ENCODE measurements around the gene INPPL1. TPM values are rescaled to one million over a fixed set of nuclear protein-coding genes. Genes with fewer than 3 reads are reported as not detected.

Gene INPPL1
- polyA plus RNA-seq, 1 experiment, result 164 TPM

DNA sequence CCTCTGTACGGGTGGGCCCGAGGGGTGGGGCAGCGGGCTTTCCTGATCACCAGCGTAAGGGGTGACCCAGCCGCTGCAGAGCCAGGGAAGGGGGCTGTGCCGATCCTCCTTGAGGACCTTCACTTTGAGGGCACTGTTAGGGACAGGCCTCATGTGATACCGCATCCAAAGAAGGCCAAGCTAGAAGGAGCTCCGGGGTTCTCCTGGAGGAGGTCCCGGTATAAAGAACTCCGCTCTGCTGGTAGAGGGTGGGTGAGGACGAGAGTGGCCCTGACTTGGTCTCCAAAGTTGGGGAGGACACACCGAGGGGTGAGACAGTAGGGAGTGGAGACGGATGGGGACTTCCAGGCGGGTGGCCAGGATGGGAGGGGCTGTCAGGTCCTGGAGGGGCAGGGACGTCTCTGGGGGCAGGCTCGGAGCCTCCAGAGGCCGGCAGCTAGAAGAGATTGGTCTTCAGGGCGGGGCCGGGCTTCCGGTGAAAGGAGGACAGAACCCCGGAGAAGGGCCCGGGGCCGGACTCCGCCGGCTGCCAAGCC, 14.8 kb downstream of the INPPL1 start:
- TF ChIP-seq CTCF (IDR thresholded peaks at IDR 0.05; ENCODE audit: insufficient read depth, low read depth, low read length), result no peak
- CTCF ChIA-PET, result interaction anchor here (1.0 to 4.6 kb wide), 3 partner anchors 9 to 31 kb away, joined by 3 to 57 read pairs (median 3); partner anchors contain the start of gene INPPL1

GRCh38 chr11:72239849-72240460, 15.4 kb downstream of the INPPL1 start:
- no peak for DNase-seq (ENCODE audit: low read depth)
- no peak for TF ChIP-seq CTCF (IDR thresholded peaks at IDR 0.05; ENCODE audit: insufficient read depth, low read depth, low read length)
- CTCF ChIA-PET, result interaction anchor here (1.0 to 4.6 kb wide), 4 partner anchors 9 to 191 kb away, joined by 3 to 57 read pairs (median 5); partner anchors contain the start of gene INPPL1
- Histone ChIP-seq H3K36me3 (ENCODE audit: control insufficient read depth, insufficient read depth, low read length) (peaks cover 15% of the 10 kb centered on the region), H3K27me3 (ENCODE audit: control insufficient read depth, insufficient read depth, low read length) (peaks cover 25% of the 10 kb centered on the region), H3K4me3 (ENCODE audit: low read depth, low read length) (peak overlapping the region; percentile 25)
- POLR2A ChIA-PET, result no interaction called here

More for the DNA sequence above, 14.8 kb downstream of the INPPL1 start:
- H3K4me3 ChIP-seq (ENCODE audit: low read depth, low read length), result peak overlapping the region; percentile 25
- POLR2A ChIA-PET, result no interaction called here
- H3K27me3 ChIP-seq (ENCODE audit: control insufficient read depth, insufficient read depth, low read length), result peaks cover 20% of the 10 kb centered on the region
- no peak for DNase-seq (ENCODE audit: low read depth)
- peaks cover 18% of the 10 kb centered on the region for H3K36me3 ChIP-seq (ENCODE audit: control insufficient read depth, insufficient read depth, low read length)

- Histone ChIP-seq H3K36me3 (ENCODE audit: control insufficient read depth, insufficient read depth, low read length) (peaks cover 11% of the 10 kb centered on the region), H3K4me3 (ENCODE audit: low read depth, low read length) (no peak overlapping the region), H3K27me3 (ENCODE audit: control insufficient read depth, insufficient read depth, low read length) (peaks cover 33% of the 10 kb centered on the region)
- no peak for DNase-seq (ENCODE audit: low read depth)
- CTCF ChIA-PET, result interaction anchor here (1.3 to 1.4 kb wide), 2 partner anchors 174 to 190 kb away, joined by 4 to 6 read pairs; no protein-coding TSS in a partner anchor
- TF ChIP-seq CTCF (IDR thresholded peaks at IDR 0.05; ENCODE audit: insufficient read depth, low read depth, low read length), result no peak
- POLR2A ChIA-PET, result no interaction called here
These were observed 16.1 kb downstream of the INPPL1 start for GRCh38 chr11:72240461-72241290.

DNA sequence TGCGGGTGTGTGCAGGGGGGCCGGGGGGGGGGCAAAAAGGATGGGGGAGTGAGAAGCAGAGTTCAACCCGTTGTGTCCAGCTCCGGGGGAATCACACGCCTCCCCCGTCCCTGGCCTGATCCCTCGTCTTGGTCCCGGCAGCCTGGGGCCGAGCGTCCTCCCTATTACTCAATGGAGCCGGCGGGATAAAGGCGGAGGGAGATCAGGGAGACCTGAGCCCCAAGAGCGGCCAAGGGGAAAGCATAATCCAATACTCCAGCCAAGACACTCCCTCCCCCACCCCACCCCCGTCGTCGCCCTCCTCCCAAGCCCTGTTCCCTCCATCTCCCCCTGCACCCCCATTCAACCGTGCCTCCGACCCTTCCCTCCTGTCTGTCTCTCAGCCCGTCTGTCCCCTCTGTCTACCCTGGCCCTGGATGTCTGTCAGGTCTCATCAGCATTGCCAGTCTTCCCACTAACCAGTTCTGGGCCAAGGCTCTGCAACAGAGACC, 16.8 kb downstream of the INPPL1 start:
- ChIA-PET CTCF (interaction anchor here (1.3 to 1.4 kb wide), 2 partner anchors 173 to 190 kb away, joined by 4 to 6 read pairs; no protein-coding TSS in a partner anchor), POLR2A (no interaction called here)
- DNase-seq (ENCODE audit: low read depth), result no peak
- H3K4me3 ChIP-seq (ENCODE audit: low read depth, low read length), result no peak overlapping the region
- TF ChIP-seq CTCF (IDR thresholded peaks at IDR 0.05; ENCODE audit: insufficient read depth, low read depth, low read length), result no peak
- peaks cover 8% of the 10 kb centered on the region for H3K36me3 ChIP-seq (ENCODE audit: control insufficient read depth, insufficient read depth, low read length)
- H3K27me3 ChIP-seq (ENCODE audit: control insufficient read depth, insufficient read depth, low read length), result peaks cover 36% of the 10 kb centered on the region

GRCh38 chr11:72242141-72242540, 17.6 kb downstream of the INPPL1 start:
- CTCF ChIA-PET, result interaction anchor here (0.9 kb wide), 1 partner anchor 172 kb away, joined by 3 read pairs; no protein-coding TSS in a partner anchor
- Histone ChIP-seq H3K36me3 (ENCODE audit: control insufficient read depth, insufficient read depth, low read length) (peaks cover 6% of the 10 kb centered on the region), H3K27me3 (ENCODE audit: control insufficient read depth, insufficient read depth, low read length) (peaks cover 39% of the 10 kb centered on the region), H3K4me3 (ENCODE audit: low read depth, low read length) (no peak overlapping the region)
- DNase-seq (ENCODE audit: low read depth), result no peak
- POLR2A ChIA-PET, result no interaction called here
- no peak for TF ChIP-seq CTCF (IDR thresholded peaks at IDR 0.05; ENCODE audit: insufficient read depth, low read depth, low read length)

Data from BJ (cell line).